Osteocyte (in vitro differentiated cells): ENCODE results near the gene KAZALD1. TPM values are rescaled to one million over a fixed set of nuclear protein-coding genes. Genes with fewer than 3 reads are reported as not detected.
"Not testable (repeated sequence)": the region's sequence is repeated elsewhere in the genome, so short reads cannot be mapped to it uniquely, and the experiment has no call there.

Experiments used
- DNase-seq: peaks from one replicate; pipeline ENCODE4 v3.0.0; 2021; ENCODE audit warnings: mixed read lengths; ENCODE audit not compliant: unreplicated experiment; ENCODE audit errors: extremely low spot score
- H3K27ac Mint-ChIP-seq: one replicate; pipeline ENCODE4 v1.8.0; 2021; ENCODE audit warnings: mild to moderate bottlenecking, mixed read lengths; ENCODE audit not compliant: unreplicated experiment
- H3K27me3 Mint-ChIP-seq: one replicate; pipeline ENCODE4 v1.8.0; 2021; ENCODE audit warnings: mixed read lengths; ENCODE audit not compliant: unreplicated experiment
- H3K36me3 Mint-ChIP-seq: one replicate; pipeline ENCODE4 v1.8.0; 2021; ENCODE audit warnings: mixed read lengths; ENCODE audit not compliant: unreplicated experiment
- H3K4me1 Mint-ChIP-seq: one replicate; pipeline ENCODE4 v1.8.0; 2021; ENCODE audit warnings: mixed read lengths; ENCODE audit not compliant: unreplicated experiment
- H3K4me3 Mint-ChIP-seq: one replicate; pipeline ENCODE4 v1.8.0; 2021; ENCODE audit warnings: mild to moderate bottlenecking, moderate library complexity, mixed read lengths; ENCODE audit not compliant: unreplicated experiment
- H3K9me3 Mint-ChIP-seq: one replicate; pipeline ENCODE4 v1.8.0; 2021; ENCODE audit warnings: mixed read lengths; ENCODE audit not compliant: unreplicated experiment
- total RNA-seq: library from RNA; stranded (reverse); gene quantifications from 2 replicates; pipeline ENCODE4 v1.2.1, GENCODE V29; 2021
- TF ChIP-seq, protein P1 (sequence below): fragments of 200-600 bp; sonication (generic); IDR thresholded peaks from 2 replicates; pipeline ENCODE4 v1.5.0; 2021; ENCODE audit warnings: antibody characterized with exemption, mild to moderate bottlenecking, moderate library complexity

KAZALD1 gene
- total RNA-seq, 1 donor from 2014 or later, result 49.0 TPM

DNA sequence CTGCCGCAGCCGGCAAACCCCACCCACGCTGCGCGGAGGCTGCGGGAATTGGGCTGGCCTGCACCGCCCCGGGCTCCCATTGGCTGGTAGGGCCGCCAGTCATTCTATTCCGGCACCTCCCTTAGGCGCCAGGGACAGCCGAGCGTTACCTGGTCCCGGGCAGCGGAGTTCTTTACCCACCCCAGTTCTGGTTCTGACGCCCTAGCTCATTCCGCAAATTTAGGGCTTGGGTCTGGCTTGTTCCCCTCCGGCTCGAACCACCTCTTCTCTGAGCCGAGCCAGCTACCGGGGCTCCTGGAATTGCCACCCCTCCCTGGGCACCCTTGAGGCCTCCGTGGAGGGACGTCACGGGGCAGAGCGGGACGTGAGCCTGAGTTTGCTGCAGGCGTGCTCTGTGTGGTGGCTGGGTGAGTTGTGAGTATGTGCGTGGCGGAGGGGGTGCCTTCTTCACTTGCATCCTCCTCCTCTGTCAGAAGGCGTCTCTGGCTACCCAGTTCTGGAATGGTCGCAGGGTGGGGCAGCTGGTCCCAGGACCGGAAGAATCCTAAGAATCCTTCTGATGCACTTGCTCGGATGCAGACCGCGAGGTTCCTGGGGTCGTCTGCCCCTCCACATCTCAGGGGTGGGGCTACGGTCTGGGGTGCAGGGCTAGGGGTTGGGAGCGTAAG is 30.5 kb upstream of the KAZALD1 start, which contains the start of the genes PDZD7 and SFXN3:
Gene PDZD7 (minus strand): TSS at position 2 of the 668 bp plus-strand sequence. CDS start 910 bp downstream, outside the sequence.
Gene SFXN3 (plus strand): TSS at position 107 of the 668 bp plus-strand sequence. CDS start 3,461 bp downstream, outside the sequence.
- DNase-seq, result peak; percentile 97
- Mint-ChIP-seq H3K9me3 (no peaks in the 10 kb centered on the region), H3K36me3 (peaks cover 1% of the 10 kb centered on the region), H3K27me3 (no peaks in the 10 kb centered on the region), H3K27ac (peak within 1 kb of the TSS; percentile 95), H3K4me1 (peaks cover 26% of the 10 kb centered on the region), H3K4me3 (peak within 1 kb of the TSS; percentile 84)
- TF ChIP-seq, protein P1, sequence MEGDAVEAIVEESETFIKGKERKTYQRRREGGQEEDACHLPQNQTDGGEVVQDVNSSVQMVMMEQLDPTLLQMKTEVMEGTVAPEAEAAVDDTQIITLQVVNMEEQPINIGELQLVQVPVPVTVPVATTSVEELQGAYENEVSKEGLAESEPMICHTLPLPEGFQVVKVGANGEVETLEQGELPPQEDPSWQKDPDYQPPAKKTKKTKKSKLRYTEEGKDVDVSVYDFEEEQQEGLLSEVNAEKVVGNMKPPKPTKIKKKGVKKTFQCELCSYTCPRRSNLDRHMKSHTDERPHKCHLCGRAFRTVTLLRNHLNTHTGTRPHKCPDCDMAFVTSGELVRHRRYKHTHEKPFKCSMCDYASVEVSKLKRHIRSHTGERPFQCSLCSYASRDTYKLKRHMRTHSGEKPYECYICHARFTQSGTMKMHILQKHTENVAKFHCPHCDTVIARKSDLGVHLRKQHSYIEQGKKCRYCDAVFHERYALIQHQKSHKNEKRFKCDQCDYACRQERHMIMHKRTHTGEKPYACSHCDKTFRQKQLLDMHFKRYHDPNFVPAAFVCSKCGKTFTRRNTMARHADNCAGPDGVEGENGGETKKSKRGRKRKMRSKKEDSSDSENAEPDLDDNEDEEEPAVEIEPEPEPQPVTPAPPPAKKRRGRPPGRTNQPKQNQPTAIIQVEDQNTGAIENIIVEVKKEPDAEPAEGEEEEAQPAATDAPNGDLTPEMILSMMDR, result no peak

DNA sequence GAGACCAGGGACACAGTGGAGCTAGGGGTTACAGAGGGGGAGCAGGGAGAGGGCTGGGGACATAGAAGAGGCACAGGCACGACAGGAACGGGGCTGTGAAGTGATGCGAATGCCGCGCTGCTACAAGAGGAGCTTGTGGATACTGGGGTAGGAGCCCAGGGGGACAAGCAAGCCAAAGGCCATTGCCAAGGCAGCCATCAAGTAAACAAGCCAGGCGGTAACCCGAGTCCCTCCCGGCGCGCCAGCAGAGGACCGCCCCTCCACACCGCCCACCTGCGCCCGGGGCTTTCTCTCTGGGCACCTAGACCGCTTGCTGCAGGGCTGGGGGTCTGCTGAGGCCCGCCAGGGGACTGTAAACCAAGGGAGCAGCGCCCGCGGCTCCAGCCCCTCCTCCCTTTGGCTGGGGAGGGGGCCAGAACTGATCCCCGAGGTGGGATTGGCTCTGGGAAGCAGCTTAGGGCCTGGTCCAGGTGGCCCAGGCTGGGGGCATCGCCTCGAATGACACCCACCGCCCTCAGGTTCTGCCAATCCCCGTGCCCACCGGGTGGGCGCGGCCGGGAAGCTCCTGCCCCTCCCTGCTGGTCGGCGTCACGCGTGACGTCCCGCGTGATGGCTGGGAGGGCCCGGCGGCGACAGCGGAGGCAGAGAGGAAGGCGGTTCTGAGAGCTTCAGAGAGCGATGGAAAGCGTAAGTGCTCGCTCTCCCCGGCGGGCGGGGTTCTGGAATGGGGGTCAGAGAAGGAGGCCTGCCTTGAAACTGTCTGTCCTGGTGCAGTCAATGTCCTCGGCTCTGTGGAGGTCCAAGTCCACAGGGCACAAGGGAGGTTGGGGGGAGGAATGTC is 29.8 kb upstream of the KAZALD1 start:
- no peaks in the 10 kb centered on the region for H3K9me3 Mint-ChIP-seq
- H3K4me3 Mint-ChIP-seq, result peak overlapping the region; percentile 84
- TF ChIP-seq, protein P1, result no peak
- H3K27me3 Mint-ChIP-seq, result no peaks in the 10 kb centered on the region
- peaks cover 26% of the 10 kb centered on the region for H3K4me1 Mint-ChIP-seq
- peak; percentile 90 for DNase-seq
- H3K27ac Mint-ChIP-seq, result peak overlapping the region; percentile 95
- H3K36me3 Mint-ChIP-seq, result peaks cover 3% of the 10 kb centered on the region

DNA sequence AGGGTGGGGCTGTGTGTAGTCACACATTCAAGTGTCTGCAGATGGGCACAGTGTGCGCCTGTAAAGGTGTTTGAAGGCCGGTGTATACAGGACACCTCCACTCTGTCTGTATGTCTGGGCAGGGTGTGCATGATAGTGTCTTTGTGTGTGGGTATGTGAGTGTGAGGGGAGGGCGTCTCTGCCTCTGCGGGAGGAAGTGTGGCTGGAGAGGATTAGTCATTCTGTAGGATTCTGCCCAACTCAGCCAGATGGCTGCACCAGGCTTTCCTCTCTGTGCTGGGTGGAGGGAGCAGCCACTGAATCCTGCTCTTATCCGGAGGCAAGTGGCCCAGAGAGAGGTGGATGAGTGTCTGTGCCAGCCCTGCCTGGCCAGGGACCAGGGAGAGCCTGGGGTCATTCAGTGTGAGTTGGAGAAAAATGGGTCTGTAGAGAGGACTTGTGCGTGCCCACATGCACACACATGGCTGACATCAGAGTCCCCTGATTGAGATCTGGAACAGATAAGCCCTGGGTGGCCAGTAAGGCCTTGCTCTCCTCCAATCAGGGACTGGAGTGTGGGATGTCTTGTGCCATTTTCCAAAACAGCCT is 29.1 kb upstream of the KAZALD1 start:
- DNase-seq, result no peak
- Mint-ChIP-seq H3K4me1 (peaks cover 26% of the 10 kb centered on the region), H3K9me3 (no peaks in the 10 kb centered on the region), H3K36me3 (peaks cover 10% of the 10 kb centered on the region), H3K4me3 (peak overlapping the region; percentile 84), H3K27me3 (no peaks in the 10 kb centered on the region), H3K27ac (peak overlapping the region; percentile 95)
- TF ChIP-seq, protein P1, result no peak

DNA sequence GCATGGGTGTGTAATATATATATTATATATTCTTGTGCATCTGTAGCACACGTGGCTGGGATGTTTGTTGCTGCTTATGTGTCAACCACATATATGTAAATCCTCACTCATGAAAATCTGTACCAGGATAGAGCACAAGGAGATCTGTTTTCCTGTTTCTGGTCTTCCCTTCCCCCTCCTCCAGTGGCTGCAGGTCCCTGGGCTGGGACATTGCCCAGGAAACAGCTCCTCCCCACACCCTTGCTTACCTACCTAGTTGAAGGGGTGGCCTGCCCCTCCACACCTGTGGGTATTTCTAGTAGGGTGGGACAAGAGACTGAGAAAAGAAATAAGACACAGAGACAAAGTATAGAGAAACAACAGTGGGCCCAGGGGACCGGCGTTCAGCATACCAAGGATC is 28.5 kb upstream of the KAZALD1 start:
- Mint-ChIP-seq H3K4me3 (peak overlapping the region; percentile 84), H3K9me3 (no peaks in the 10 kb centered on the region), H3K4me1 (peaks cover 26% of the 10 kb centered on the region), H3K27ac (peak overlapping the region; percentile 95), H3K36me3 (peaks cover 16% of the 10 kb centered on the region), H3K27me3 (no peaks in the 10 kb centered on the region)
- no peak for DNase-seq
- TF ChIP-seq, protein P1, result no peak

DNA sequence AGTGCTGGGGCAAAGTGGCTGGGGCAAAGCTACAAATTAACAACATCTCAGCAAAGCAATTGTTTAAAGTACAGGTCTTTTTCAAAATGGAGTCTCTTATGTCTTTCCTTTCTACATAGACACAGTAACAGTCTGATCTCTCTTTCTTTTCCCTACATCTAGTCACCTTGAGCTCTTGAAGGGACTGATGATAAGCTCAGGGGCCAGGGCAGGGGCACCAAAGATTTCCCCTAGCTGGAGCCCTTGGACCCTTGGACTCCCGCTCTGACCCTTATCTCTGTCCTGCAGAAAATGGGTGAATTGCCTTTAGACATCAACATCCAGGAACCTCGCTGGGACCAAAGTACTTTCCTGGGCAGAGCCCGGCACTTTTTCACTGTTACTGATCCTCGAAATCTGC is 27.4 kb upstream of the KAZALD1 start:
- H3K27ac Mint-ChIP-seq, H3K27me3 Mint-ChIP-seq: not testable (repeated sequence)

More for the DNA sequence above, 27.4 kb upstream of the KAZALD1 start:
- H3K4me3 Mint-ChIP-seq, H3K9me3 Mint-ChIP-seq, DNase-seq: not testable (repeated sequence)
- Mint-ChIP-seq H3K4me1 (peaks cover 21% of the 10 kb centered on the region), H3K36me3 (peaks cover 21% of the 10 kb centered on the region)
